HCT116 (cell line): ENCODE results near the gene ZNF135. TPM values are rescaled to one million over a fixed set of nuclear protein-coding genes. Genes with fewer than 3 reads are reported as not detected.

Experiments
- ATAC-seq: fragments of 200-7000 bp; cut with Tn5 transposase; 2 replicates; pipeline ENCODE4 v1.9.1; 2020; ENCODE audit warnings: mild to moderate bottlenecking, moderate library complexity
- BruUV-seq: library from RNA; stranded (reverse); fragments of 400-500 nt; replicated peaks from 2 replicates; lab custom pipeline; 2021; lab: Mats Ljungman, UMichigan
- CTCF ChIA-PET: fragments of 300-600 bp; sonication (Branson Sonifier 250); formaldehyde crosslinking; loops from one replicate; lab custom pipeline; 2021; ENCODE audit warnings: antibody characterized with exemption; lab: Charles Lee
- POLR2A ChIA-PET: fragments of 300-600, 350-600 bp; sonication (Branson Sonifier 250); formaldehyde crosslinking; loops from one replicate; lab custom pipeline; 2021; ENCODE audit warnings: antibody characterized with exemption; lab: Charles Lee
- RAD21 ChIA-PET, 2 experiments: fragments of 300-600 bp; sonication (Branson Sonifier 250); formaldehyde crosslinking; loops; one replicate each; lab custom pipeline; 2023; ENCODE audit warnings: low total read pairs in 2 of 2; ENCODE audit not compliant: uncharacterized antibody in 2 of 2, unreplicated experiment in 2 of 2, low non-redundant PET in 1 of 2; lab: Charles Lee
- DNase-seq: peaks from one replicate; pipeline ENCODE4 v3.0.0-alpha.2; 2010; ENCODE audit warnings: low read depth, low spot score
- H2AFZ ChIP-seq: fragments of 200-600 bp; shearing (Covaris generic), sonication (generic); 2 replicates; pipeline ENCODE4 v1.6.1; 2017; ENCODE audit warnings: low read depth, mixed run types, mixed read lengths, antibody characterized with exemption, low read length; ENCODE audit not compliant: poor library complexity, severe bottlenecking
- H3K27ac ChIP-seq: 2 replicates; pipeline ENCODE4 v1.5.1; 2012; ENCODE audit warnings: low read depth, low read length
- H3K27me3 ChIP-seq: fragments of 200-600 bp; sonication (generic); 2 replicates; pipeline ENCODE4 v1.6.1; 2016; ENCODE audit warnings: mixed run types, low read length, mixed read lengths; ENCODE audit not compliant: insufficient read depth
- H3K36me3 ChIP-seq, 2 experiments: fragments of 200-500 bp in 1 of 2; fragments of 200-600 bp in 1 of 2; sonication (Bioruptor generic) in 1 of 2; sonication (generic) in 1 of 2; 2 replicates each; pipeline versions ENCODE4 v1.5.1 to v1.6.1; 2014 to 2016; ENCODE audit warnings: low read length in 2 of 2, inconsistent platforms in 1 of 2, mixed read lengths in 1 of 2, mixed run types in 1 of 2; ENCODE audit not compliant: insufficient read depth in 2 of 2, control insufficient read depth in 1 of 2
- H3K4me1 ChIP-seq, 2 experiments: fragments of 200-600 bp in 1 of 2; sonication (generic) in 1 of 2; 2 replicates each; pipeline versions ENCODE4 v1.5.1 to v1.6.1; 2012 to 2017; ENCODE audit warnings: low read length in 2 of 2, inconsistent platforms in 1 of 2, mild to moderate bottlenecking in 1 of 2, mixed read lengths in 1 of 2, mixed run types in 1 of 2, moderate library complexity in 1 of 2; ENCODE audit not compliant: insufficient read depth in 2 of 2, control insufficient read depth in 1 of 2
- H3K4me2 ChIP-seq: fragments of 200-600 bp; sonication (generic); 2 replicates; pipeline ENCODE4 v1.6.1; 2017; ENCODE audit warnings: mixed run types, low read length, mixed read lengths
- H3K4me3 ChIP-seq, 2 experiments: fragments of 200-600 bp in 1 of 2; sonication (generic) in 1 of 2; replicated peaks in 1 of 2; 2 replicates each; pipeline ENCODE4 v1.5.1; 2011 to 2016; ENCODE audit warnings: low read length in 2 of 2, control low read depth in 1 of 2, low read depth in 1 of 2, mild to moderate bottlenecking in 1 of 2, mixed read lengths in 1 of 2, mixed run types in 1 of 2
- H3K79me2 ChIP-seq: fragments of 200-600 bp; sonication (generic); 2 replicates; pipeline ENCODE4 v1.6.1; 2017; ENCODE audit warnings: mild to moderate bottlenecking, mixed run types, low read length, moderate library complexity, mixed read lengths; ENCODE audit not compliant: insufficient read depth
- H3K9ac ChIP-seq: fragments of 200-600 bp; sonication (generic); 2 replicates; pipeline ENCODE4 v1.6.1; 2016; ENCODE audit warnings: low read length, mixed read lengths
- H3K9me2 ChIP-seq: fragments of 200-600 bp; sonication (generic), shearing (Covaris generic); 2 replicates; pipeline ENCODE4 v1.6.1; 2017; ENCODE audit warnings: mixed run types, mild to moderate bottlenecking, moderate library complexity; ENCODE audit not compliant: insufficient read depth
- H3K9me3 ChIP-seq, 2 experiments: fragments of 200-500 bp in 1 of 2; fragments of 200-600 bp in 1 of 2; sonication (Bioruptor generic) in 1 of 2; sonication (generic) in 1 of 2; 2 replicates each; pipeline ENCODE4 v1.6.1; 2014 to 2017; ENCODE audit warnings: low read length in 2 of 2, mixed read lengths in 2 of 2, inconsistent platforms in 1 of 2, low read depth in 1 of 2, mild to moderate bottlenecking in 1 of 2, mixed run types in 1 of 2, moderate library complexity in 1 of 2; ENCODE audit not compliant: control insufficient read depth in 1 of 2, insufficient read depth in 1 of 2
- H4K20me1 ChIP-seq: fragments of 200-600 bp; sonication (generic), shearing (Covaris generic); 2 replicates; pipeline ENCODE4 v1.6.1; 2017; ENCODE audit warnings: mixed run types, mild to moderate bottlenecking, moderate library complexity; ENCODE audit not compliant: insufficient read depth
- CBX3 ChIP-seq: IDR thresholded peaks from 2 replicates; pipeline ENCODE4 v1.6.1; 2012; ENCODE audit warnings: low read depth
- CEBPB ChIP-seq: IDR thresholded peaks from 2 replicates; pipeline ENCODE4 v1.6.1; 2012; ENCODE audit warnings: low read depth
- CTCF ChIP-seq, 3 experiments: fragments of 200-600 bp in 1 of 3; sonication (generic) in 1 of 3; IDR thresholded peaks in 2 of 3; conservative IDR thresholded peaks in 1 of 3; 2 replicates each; pipeline ENCODE4 v1.5.1; 2012 to 2017; ENCODE audit warnings: low read depth in 2 of 3, low read length in 2 of 3, antibody characterized with exemption in 1 of 3, borderline replicate concordance in 1 of 3, control low read depth in 1 of 3, mild to moderate bottlenecking in 1 of 3, mixed read lengths in 1 of 3, mixed run types in 1 of 3, moderate library complexity in 1 of 3; ENCODE audit not compliant: insufficient read depth in 1 of 3
- ELF1 ChIP-seq: IDR thresholded peaks from 2 replicates; pipeline ENCODE4 v1.6.1; 2012; ENCODE audit warnings: low read depth, borderline replicate concordance
- EZH2 ChIP-seq: fragments of 200-600 bp; sonication (generic); IDR thresholded peaks from 2 replicates; pipeline ENCODE4 v1.6.1; 2017; ENCODE audit warnings: antibody characterized with exemption, mixed run types
- FOSL1 ChIP-seq: IDR thresholded peaks from 2 replicates; pipeline ENCODE4 v1.6.1; 2012; ENCODE audit warnings: low read depth
- JUND ChIP-seq: IDR thresholded peaks from 2 replicates; pipeline ENCODE4 v1.6.1; 2012
- POLR2A ChIP-seq: IDR thresholded peaks from 2 replicates; pipeline ENCODE4 v1.7.0; 2011; ENCODE audit warnings: borderline replicate concordance; ENCODE audit not compliant: insufficient read depth, insufficient read length; ENCODE audit errors: extremely low read depth
- POLR2AphosphoS5 ChIP-seq: IDR thresholded peaks from 2 replicates; pipeline ENCODE4 v1.6.1; 2011; ENCODE audit warnings: mild to moderate bottlenecking, low read depth, low read length, moderate library complexity
- REST ChIP-seq: IDR thresholded peaks from 2 replicates; pipeline ENCODE4 v1.6.1; 2012; ENCODE audit warnings: low read depth
- SIN3A ChIP-seq: IDR thresholded peaks from 2 replicates; pipeline ENCODE4 v1.6.1; 2012; ENCODE audit warnings: low read depth
- SP1 ChIP-seq: IDR thresholded peaks from 2 replicates; pipeline ENCODE4 v1.6.1; 2012; ENCODE audit warnings: low read depth
- SRF ChIP-seq: IDR thresholded peaks from 2 replicates; pipeline ENCODE4 v1.6.1; 2012; ENCODE audit warnings: low read depth
- YY1 ChIP-seq: IDR thresholded peaks from 2 replicates; pipeline ENCODE4 v1.6.1; 2011; ENCODE audit warnings: low read length, low read depth, moderate library complexity, mild to moderate bottlenecking; ENCODE audit not compliant: insufficient replicate concordance; ENCODE audit errors: extremely low read depth
- ZFX ChIP-seq: fragments of 450-650 bp; IDR thresholded peaks from 2 replicates; pipeline ENCODE4 v1.6.1; 2017
- ZNF274 ChIP-seq: fragments of 200-500 bp; sonication (Bioruptor generic); IDR thresholded peaks from 2 replicates; pipeline ENCODE4 v1.6.1; 2014; ENCODE audit warnings: mild to moderate bottlenecking, low read depth, low read length, inconsistent platforms
- intact Hi-C: fragments of 100-400 bp; cut with micrococcal nuclease; formaldehyde crosslinking; loops from 2 replicates; pipeline ENCODE4 v1.10.0; 2022
- total RNA-seq: library from RNA; stranded (reverse); gene quantifications from one replicate; pipeline ENCODE4 v1.2.1, GENCODE V29; 2021; ENCODE audit not compliant: unreplicated experiment
- TF ChIP-seq, protein P1 (sequence below): IDR thresholded peaks from 2 replicates; pipeline ENCODE4 v1.6.1; 2012
- TF ChIP-seq, protein P2 (sequence below): IDR thresholded peaks from 2 replicates; pipeline ENCODE4 v1.6.1; 2012

Gene ZNF135
- total RNA-seq, 1 experiment from 2014 or later = not detected

GRCh38 chr19:58046856-58047255 lies 12.2 kb upstream of the ZNF135 start:
- peaks cover 0 to 21% of the 10 kb centered on the region in 2 experiments; a peak in 2 of 4 replicates for H3K9me3 ChIP-seq
- no peak for ATAC-seq
- intact Hi-C loops = no loop called here

DNA sequence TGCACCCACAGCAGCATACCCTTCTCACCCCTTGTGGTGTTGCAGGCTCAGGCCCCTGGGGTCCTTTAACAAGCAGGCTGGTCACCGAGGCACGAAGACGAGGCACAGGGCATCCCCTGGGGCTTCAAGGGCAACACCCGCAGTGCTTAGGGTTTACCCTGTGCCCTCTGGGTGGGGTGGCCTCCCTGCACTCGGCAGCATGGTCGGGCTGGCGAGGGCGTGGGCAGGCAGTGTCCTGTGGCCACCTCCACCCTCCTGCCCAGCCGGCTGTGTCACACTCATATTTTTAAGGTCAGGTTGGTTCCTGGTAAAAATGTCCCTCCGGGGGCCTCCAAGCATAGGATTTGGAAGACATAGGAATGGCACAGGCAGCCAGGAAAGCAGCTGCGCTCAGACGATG lies 11.4 kb upstream of the ZNF135 start:
- no peaks in the 10 kb centered on the region for H3K9me2 ChIP-seq
- no peak overlapping the region for H3K4me3 ChIP-seq
- H3K79me2 ChIP-seq = no peaks in the 10 kb centered on the region
- no peaks in the 10 kb centered on the region for H3K4me1 ChIP-seq
- no peaks in the 10 kb centered on the region for H4K20me1 ChIP-seq
- H3K9me3 ChIP-seq = peaks cover 4 to 25% of the 10 kb centered on the region in 2 experiments; a peak in 2 of 4 replicates
- H3K4me2 ChIP-seq = no peak overlapping the region
- BruUV-seq = no TSS peak
- no peak overlapping the region for H3K9ac ChIP-seq
- CTCF ChIA-PET = no interaction called here
- no peaks in the 10 kb centered on the region for H3K36me3 ChIP-seq
- DNase-seq = no peak
- H2AFZ ChIP-seq = no peak overlapping the region
- RAD21 ChIA-PET = no interaction called here
- intact Hi-C loops = no loop called here
- no peaks in the 10 kb centered on the region for H3K27me3 ChIP-seq
- POLR2A ChIA-PET = no interaction called here
- H3K27ac ChIP-seq = no peak overlapping the region
- ATAC-seq = no peak
- TF ChIP-seq REST (no peak), JUND (no peak), EZH2 (no peak), CTCF (IDR thresholded peaks at IDR 0.05 in 2 of 3, conservative IDR thresholded peaks at IDR 0.05 in 1 of 3; ENCODE audit: borderline replicate concordance in 1 of 3, insufficient read depth in 1 of 3, low read depth in 2 of 3, low read length in 2 of 3) (no peak), CEBPB (no peak), ZNF274 (no peak), CBX3 (no peak), SRF (no peak), POLR2A (no peak), SIN3A (no peak), POLR2AphosphoS5 (no peak), YY1 (no peak), FOSL1 (no peak)
- TF ChIP-seq, protein P1, sequence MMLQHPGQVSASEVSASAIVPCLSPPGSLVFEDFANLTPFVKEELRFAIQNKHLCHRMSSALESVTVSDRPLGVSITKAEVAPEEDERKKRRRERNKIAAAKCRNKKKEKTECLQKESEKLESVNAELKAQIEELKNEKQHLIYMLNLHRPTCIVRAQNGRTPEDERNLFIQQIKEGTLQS = no peak

More at GRCh38 chr19:58046856-58047255, 12.2 kb upstream of the ZNF135 start:
- Histone ChIP-seq H3K9ac (no peak overlapping the region), H3K4me3 (no peak overlapping the region), H3K36me3 (no peaks in the 10 kb centered on the region), H3K79me2 (no peaks in the 10 kb centered on the region), H3K4me1 (no peaks in the 10 kb centered on the region), H4K20me1 (no peaks in the 10 kb centered on the region), H2AFZ (no peak overlapping the region), H3K27me3 (no peaks in the 10 kb centered on the region), H3K27ac (no peak overlapping the region), H3K9me2 (no peaks in the 10 kb centered on the region), H3K4me2 (no peak overlapping the region)
- no peak for DNase-seq
- POLR2A ChIA-PET = no interaction called here
- BruUV-seq = no TSS peak
- RAD21 ChIA-PET = no interaction called here
- CTCF ChIA-PET = no interaction called here
- TF ChIP-seq, protein P2, sequence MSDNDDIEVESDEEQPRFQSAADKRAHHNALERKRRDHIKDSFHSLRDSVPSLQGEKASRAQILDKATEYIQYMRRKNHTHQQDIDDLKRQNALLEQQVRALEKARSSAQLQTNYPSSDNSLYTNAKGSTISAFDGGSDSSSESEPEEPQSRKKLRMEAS = no peak
- no peak for TF ChIP-seq SRF
- no peak for TF ChIP-seq SP1
- no peak for TF ChIP-seq EZH2
- TF ChIP-seq ZFX = no peak
- no peak for TF ChIP-seq SIN3A
- no peak for TF ChIP-seq FOSL1
- TF ChIP-seq ELF1 = no peak
